Erythroblast (primary cell): ENCODE data around the gene FAM168A.

ENCODE experiments used
- DNase-seq, 2 experiments: peaks; one replicate each; lab custom pipeline; 2025; lab: John Stamatoyannopoulos, UW
- GATA1 ChIP-seq: IDR thresholded peaks from 2 replicates; pipeline ENCODE4 v1.6.1; 2011; ENCODE audit warnings: low read depth, mild to moderate bottlenecking, control low read depth, low read length, moderate library complexity
- POLR2A ChIP-seq: IDR thresholded peaks from 2 replicates; pipeline ENCODE4 v1.6.1; 2011; ENCODE audit warnings: mild to moderate bottlenecking, low read length

FAM168A gene

GRCh38 chr11:73374151-73374550 lies 223.8 kb downstream of the FAM168A start:
- peak in 1 of 2 experiments; percentile 15 for DNase-seq
- TF ChIP-seq GATA1 (no peak), POLR2A (no peak)

GRCh38 chr11:73372375-73372993 lies 225.4 kb downstream of the FAM168A start:
- no peak for DNase-seq
- no peak for TF ChIP-seq POLR2A
- TF ChIP-seq GATA1, result no peak

GRCh38 chr11:73367482-73368024 lies 230.4 kb downstream of the FAM168A start:
- no peak for TF ChIP-seq POLR2A
- TF ChIP-seq GATA1, result no peak
- DNase-seq, result no peak

- no peak for TF ChIP-seq GATA1
- no peak for TF ChIP-seq POLR2A
- DNase-seq, result no peak
These were observed 231.0 kb downstream of the FAM168A start for GRCh38 chr11:73366953-73367352.

GRCh38 chr11:73366265-73366610 lies 231.7 kb downstream of the FAM168A start:
- no peak for TF ChIP-seq POLR2A
- TF ChIP-seq GATA1, result no peak
- DNase-seq, result no peak

- DNase-seq, result no peak
- TF ChIP-seq POLR2A, result no peak
- no peak for TF ChIP-seq GATA1
These were observed 232.3 kb downstream of the FAM168A start for GRCh38 chr11:73365352-73366264.

GRCh38 chr11:73363147-73363546 lies 234.8 kb downstream of the FAM168A start:
- TF ChIP-seq GATA1, result no peak
- TF ChIP-seq POLR2A, result no peak
- DNase-seq, result no peak

GRCh38 chr11:73361953-73362776 lies 235.7 kb downstream of the FAM168A start:
- TF ChIP-seq GATA1 (no peak), POLR2A (no peak)
- peak in 1 of 2 experiments; percentile 8 for DNase-seq

- DNase-seq, result no peak
- TF ChIP-seq POLR2A, result no peak
- no peak for TF ChIP-seq GATA1
These were observed 237.1 kb downstream of the FAM168A start for GRCh38 chr11:73360743-73361369.

- no peak for TF ChIP-seq POLR2A
- TF ChIP-seq GATA1, result no peak
- peak; percentile 30 to 43 for DNase-seq
These were observed 237.8 kb downstream of the FAM168A start for GRCh38 chr11:73359930-73360742.

GRCh38 chr11:73359341-73359740 lies 238.6 kb downstream of the FAM168A start:
- TF ChIP-seq GATA1 (no peak), POLR2A (no peak)
- no peak for DNase-seq

GRCh38 chr11:73358071-73358470 lies 239.8 kb downstream of the FAM168A start:
- no peak for TF ChIP-seq POLR2A
- no peak for TF ChIP-seq GATA1
- no peak for DNase-seq
